Gastroesophageal sphincter (tissue), 4 donors: ENCODE results near the gene SPEM2. TPM values are rescaled to one million over a fixed set of nuclear protein-coding genes. Genes with fewer than 3 reads are reported as not detected.

Experiments used
- ATAC-seq: fragments of 150-250 bp; one replicate; pipeline ENCODE4 v1.9.1; 2016; ENCODE audit warnings: mild to moderate bottlenecking, moderate library complexity
- H3K27ac ChIP-seq, 4 donors: fragments of 200-600 bp; sonication (generic) in 3 of 4; 1 replicate in 3 of 4; 2 replicates in 1 of 4; pipeline ENCODE4 v1.5.1; 2016 to 2019
- H3K27me3 ChIP-seq: fragments of 200-600 bp; sonication (generic); one replicate; pipeline ENCODE4 v1.5.1; 2019
- H3K36me3 ChIP-seq, 2 donors: fragments of 200-600 bp; sonication (generic); one replicate each; pipeline ENCODE4 v1.5.1; 2019; ENCODE audit warnings: control low read depth in 1 of 2
- H3K4me1 ChIP-seq, 3 donors: fragments of 200-600 bp; sonication (generic); 1 replicate in 2 of 3; 2 replicates in 1 of 3; pipeline ENCODE4 v1.5.1; 2016 to 2019; ENCODE audit warnings: control low read depth in 2 of 3
- H3K4me3 ChIP-seq, 2 donors: fragments of 200-600 bp; sonication (generic); one replicate each; pipeline ENCODE4 v1.5.1; 2019; ENCODE audit warnings: mild to moderate bottlenecking in 1 of 2, moderate library complexity in 1 of 2
- H3K9me3 ChIP-seq, 3 donors: fragments of 200-600 bp; sonication (generic); one replicate each; pipeline ENCODE4 v1.5.1; 2017 to 2019; ENCODE audit warnings: control low read depth in 2 of 3
- CTCF ChIP-seq, 4 experiments: fragments of 200-600 bp in 2 of 4; fragments of 450-650 bp in 2 of 4; sonication (generic) in 1 of 4; IDR thresholded peaks; one replicate each; pipeline ENCODE4 v1.5.1; 2017 to 2019; ENCODE audit warnings: antibody characterized with exemption in 4 of 4, mild to moderate bottlenecking in 2 of 4, moderate library complexity in 2 of 4
- EP300 ChIP-seq: sonication (generic); formaldehyde crosslinking; IDR thresholded peaks from one replicate; pipeline ENCODE4 v1.6.1; 2017; ENCODE audit warnings: antibody characterized with exemption, mild to moderate bottlenecking
- POLR2A ChIP-seq, 2 donors: fragments of 450-650 bp; IDR thresholded peaks; one replicate each; pipeline ENCODE4 v1.6.1; 2017; ENCODE audit warnings: antibody characterized with exemption in 2 of 2, mild to moderate bottlenecking in 2 of 2, moderate library complexity in 1 of 2
- POLR2AphosphoS5 ChIP-seq: sonication (generic); formaldehyde crosslinking; IDR thresholded peaks from one replicate; pipeline ENCODE4 v1.6.1; 2017; ENCODE audit warnings: antibody characterized with exemption
- WGBS, 2 donors: methylation state at CpG; one replicate each; pipeline ENCODE4 v1.1.5; 2018; ENCODE audit warnings: low coverage in 1 of 2; 5-methylcytosine and 5-hydroxymethylcytosine counted together
- total RNA-seq, 4 donors: library from RNA; depleted of rRNA; stranded (reverse); fragments of >200 nt; gene quantifications; one replicate each; pipeline ENCODE4 v1.1.0, GENCODE V29; 2016

The SPEM2 gene
- total RNA-seq, 4 donors from 2014 or later: not detected

- TF ChIP-seq POLR2AphosphoS5 (no peak), EP300 (no peak), CTCF (IDR thresholded peaks at IDR 0.05) (no peak), POLR2A (IDR thresholded peaks at IDR 0.05) (no peak)
- Histone ChIP-seq H3K4me3 (peak overlapping the region in 1 of 2 donors; percentile 47), H3K27ac (no peak overlapping the region), H3K36me3 (no peaks in the 10 kb centered on the region), H3K4me1 (peaks cover 5 to 68% (median 41%) of the 10 kb centered on the region in 3 donors), H3K27me3 (peaks cover 95% of the 10 kb centered on the region), H3K9me3 (no peaks in the 10 kb centered on the region)
- ATAC-seq: no peak
- WGBS, 2 donors: 0% methylated on average over 8 to 9 of the region's 46 CpGs
These were observed 14.9 kb downstream of the SPEM2 start for GRCh38 chr17:7440113-7440833.

- TF ChIP-seq POLR2A (IDR thresholded peaks at IDR 0.05) (no peak), EP300 (no peak), CTCF (IDR thresholded peaks at IDR 0.05) (no peak), POLR2AphosphoS5 (no peak)
- WGBS, 2 donors: 20% methylated on average over 4 of the region's 12 CpGs; no CpG with 5 or more reads in 1 of the 2 donors
- H3K27ac ChIP-seq: no peak overlapping the region
- H3K4me1 ChIP-seq: peaks cover 5 to 68% (median 39%) of the 10 kb centered on the region in 3 donors
- no peaks in the 10 kb centered on the region for H3K36me3 ChIP-seq
- ATAC-seq: no peak
- peaks cover 95% of the 10 kb centered on the region for H3K27me3 ChIP-seq
- peak overlapping the region in 1 of 2 donors; percentile 47 for H3K4me3 ChIP-seq
- no peaks in the 10 kb centered on the region for H3K9me3 ChIP-seq
These were observed 15.4 kb downstream of the SPEM2 start for GRCh38 chr17:7440834-7441195.

GRCh38 chr17:7441266-7441665, 15.8 kb downstream of the SPEM2 start:
- Histone ChIP-seq H3K4me3 (no peak overlapping the region), H3K9me3 (no peaks in the 10 kb centered on the region), H3K27ac (no peak overlapping the region), H3K36me3 (no peaks in the 10 kb centered on the region), H3K27me3 (peaks cover 95% of the 10 kb centered on the region), H3K4me1 (peaks cover 5 to 66% (median 35%) of the 10 kb centered on the region in 3 donors)
- no peak for ATAC-seq
- TF ChIP-seq POLR2A (IDR thresholded peaks at IDR 0.05): no peak
- no peak for TF ChIP-seq CTCF (IDR thresholded peaks at IDR 0.05)
- no peak for TF ChIP-seq EP300
- TF ChIP-seq POLR2AphosphoS5: no peak
- WGBS, 2 donors: 0 to 25% methylated on average over 1 of the region's 7 CpGs

GRCh38 chr17:7442142-7442541, 16.7 kb downstream of the SPEM2 start:
- ATAC-seq: no peak
- WGBS, 2 donors: 74% methylated on average over 2 of the region's 2 CpGs; no CpG with 5 or more reads in 1 of the 2 donors
- Histone ChIP-seq H3K27me3 (peaks cover 97% of the 10 kb centered on the region), H3K27ac (no peak overlapping the region), H3K4me3 (no peak overlapping the region), H3K36me3 (no peaks in the 10 kb centered on the region), H3K4me1 (peaks cover 5 to 65% (median 26%) of the 10 kb centered on the region in 3 donors), H3K9me3 (no peaks in the 10 kb centered on the region)
- no peak for TF ChIP-seq POLR2AphosphoS5
- TF ChIP-seq POLR2A (IDR thresholded peaks at IDR 0.05): no peak
- no peak for TF ChIP-seq EP300
- no peak for TF ChIP-seq CTCF (IDR thresholded peaks at IDR 0.05)
